GM21423 (cell line): ENCODE results near the gene CLCNKB.
"Not testable (repeated sequence)": the region's sequence is repeated elsewhere in the genome, so short reads cannot be mapped to it uniquely, and the experiment has no call there.

Experiments
- ATAC-seq: cut with Tn5 transposase; IDR thresholded peaks from one replicate; pipeline ENCODE4 v1.9.1; 2021; ENCODE audit warnings: mild to moderate bottlenecking, moderate library complexity; ENCODE audit not compliant: unreplicated experiment

Gene CLCNKB

GRCh38 chr1:16014509-16015482 lies 28.8 kb upstream of the CLCNKB start:
- ATAC-seq = no peak

- no peak for ATAC-seq
These were observed 28.1 kb upstream of the CLCNKB start for GRCh38 chr1:16015491-16015890.

- ATAC-seq = no peak
These were observed 27.4 kb upstream of the CLCNKB start for GRCh38 chr1:16015960-16016901.

- ATAC-seq = no peak
These were observed 26.5 kb upstream of the CLCNKB start for GRCh38 chr1:16017076-16017460.

GRCh38 chr1:16017461-16018303 lies 25.9 kb upstream of the CLCNKB start, which contains the start of gene HSPB7:
Gene HSPB7 (minus strand): TSS chr1:16018043. CDS start chr1:16017963, 80 bp downstream.
- ATAC-seq = no peak

- no peak for ATAC-seq
These were observed 25.3 kb upstream of the CLCNKB start for GRCh38 chr1:16018308-16018707.

GRCh38 chr1:16018749-16019643 lies 24.6 kb upstream of the CLCNKB start:
- ATAC-seq = no peak

- ATAC-seq = no peak
These were observed 23.8 kb upstream of the CLCNKB start for GRCh38 chr1:16019644-16020277.

- no peak for ATAC-seq
These were observed 23.3 kb upstream of the CLCNKB start for GRCh38 chr1:16020325-16020724.

GRCh38 chr1:16020878-16021277 lies 22.7 kb upstream of the CLCNKB start:
- ATAC-seq = not testable (repeated sequence)

GRCh38 chr1:16021681-16022080 lies 21.9 kb upstream of the CLCNKB start, which contains the start of gene CLCNKA:
Gene CLCNKA (plus strand): TSS chr1:16022036. CDS start chr1:16022620, 584 bp downstream.
- no peak for ATAC-seq

GRCh38 chr1:16022393-16022792 lies 21.2 kb upstream of the CLCNKB start:
- no peak for ATAC-seq

- no peak for ATAC-seq
These were observed 20.4 kb upstream of the CLCNKB start for GRCh38 chr1:16023050-16023653.

- not testable (repeated sequence) for ATAC-seq
These were observed 17.3 kb upstream of the CLCNKB start for GRCh38 chr1:16026302-16026701.

- ATAC-seq = no peak
These were observed 16.7 kb upstream of the CLCNKB start for GRCh38 chr1:16026723-16027484.

GRCh38 chr1:16028237-16029002 lies 15.2 kb upstream of the CLCNKB start:
- no peak for ATAC-seq

- not testable (repeated sequence) for ATAC-seq
These were observed 14.6 kb upstream of the CLCNKB start for GRCh38 chr1:16029003-16029268.
